GM18498 (cell line): ENCODE results near the gene SPRYD4.

Experiments used
- ATAC-seq: cut with Tn5 transposase; IDR thresholded peaks from one replicate; pipeline ENCODE4 v1.9.1; 2021; ENCODE audit warnings: mild to moderate bottlenecking, moderate library complexity; ENCODE audit not compliant: unreplicated experiment

The SPRYD4 gene

GRCh38 chr12:56520048-56520447 is 51.7 kb downstream of the SPRYD4 start:
- no peak for ATAC-seq

DNA sequence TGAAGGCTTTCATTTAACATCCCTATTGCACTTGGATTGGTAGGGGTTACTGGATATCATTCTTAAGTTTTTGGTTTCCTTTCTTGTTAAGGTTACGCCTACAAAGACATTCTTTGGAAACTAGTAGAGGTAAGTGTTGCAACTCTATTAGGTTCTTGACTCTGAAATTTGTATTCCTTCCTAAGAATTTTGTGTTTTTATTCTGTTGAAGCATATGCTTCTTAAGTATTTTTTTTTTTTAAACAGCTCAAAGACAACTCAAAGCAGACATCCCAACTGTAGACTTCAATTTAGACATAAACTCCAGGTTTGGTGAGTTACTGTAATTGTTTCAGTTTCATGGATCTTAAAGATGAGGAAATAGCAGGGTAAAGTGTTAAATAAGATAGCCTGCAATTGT is 52.1 kb downstream of the SPRYD4 start:
- ATAC-seq, result no peak

GRCh38 chr12:56521209-56521589 is 52.8 kb downstream of the SPRYD4 start:
- ATAC-seq, result no peak

GRCh38 chr12:56521590-56522371 is 53.4 kb downstream of the SPRYD4 start, which contains the start of gene RBMS2:
Gene RBMS2, plus strand, starts transcription at chr12:56521820. Its CDS starts 204 bp downstream, at chr12:56522024.
- peak; percentile 72 for ATAC-seq

DNA sequence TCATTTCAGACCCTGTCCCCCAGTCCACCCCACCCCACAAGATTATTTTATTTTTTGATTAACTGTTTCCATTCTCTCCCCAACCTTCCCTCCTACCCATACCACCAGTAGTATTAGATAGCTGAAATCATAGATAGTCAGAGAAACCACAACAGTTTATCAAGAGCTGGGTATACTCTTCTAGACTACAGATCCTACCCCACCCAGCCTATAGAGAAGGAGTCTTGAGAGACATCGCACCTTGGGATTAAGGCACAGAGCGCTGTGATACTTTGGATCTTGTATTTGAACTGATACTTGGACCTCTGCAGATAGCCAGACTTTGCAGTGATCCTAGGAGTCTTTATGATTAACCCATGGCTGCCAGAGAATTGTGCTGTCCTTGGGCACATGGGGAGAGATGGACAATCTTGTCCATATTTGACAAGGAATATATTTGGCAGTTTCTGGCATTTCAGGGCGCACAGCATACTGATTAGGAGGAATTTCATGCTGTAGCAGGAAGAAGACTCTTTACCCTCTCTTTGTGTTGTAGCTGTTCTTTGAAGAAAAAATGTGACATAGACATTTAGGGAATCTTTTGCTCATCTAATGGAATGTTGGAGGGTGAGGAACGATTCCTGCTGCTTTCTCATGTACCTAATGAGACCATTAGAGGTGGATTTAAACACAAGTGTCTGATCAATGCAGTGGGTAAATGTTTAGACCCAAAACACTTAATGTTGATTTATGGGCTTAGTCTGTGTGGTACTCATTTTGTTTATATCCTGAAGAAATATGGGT is 54.2 kb downstream of the SPRYD4 start:
- no peak for ATAC-seq

GRCh38 chr12:56528846-56529245 is 60.5 kb downstream of the SPRYD4 start:
- no peak for ATAC-seq
